Panc1 (cell line): ENCODE measurements around the gene CDKAL1. TPM values are rescaled to one million over a fixed set of nuclear protein-coding genes. Genes with fewer than 3 reads are reported as not detected.

Experiments used
- ATAC-seq: fragments of 200-7000 bp; cut with Tn5 transposase; 2 replicates; pipeline ENCODE4 v1.9.1; 2020; ENCODE audit warnings: mild to moderate bottlenecking, moderate library complexity
- BruUV-seq: library from RNA; stranded (reverse); fragments of 400-500 nt; replicated peaks from 2 replicates; lab custom pipeline; 2021; lab: Mats Ljungman, UMichigan
- CTCF ChIA-PET: fragments of 300-600 bp; sonication (Branson Sonifier 250); formaldehyde crosslinking; loops from one replicate; lab custom pipeline; 2022; ENCODE audit warnings: antibody characterized with exemption; lab: Charles Lee
- POLR2A ChIA-PET: fragments of 300-600 bp; sonication (Branson Sonifier 250); formaldehyde crosslinking; loops from one replicate; lab custom pipeline; 2022; ENCODE audit warnings: antibody characterized with exemption; lab: Charles Lee
- DNase-seq: peaks from one replicate; pipeline ENCODE4 v3.0.0-alpha.2; 2010; ENCODE audit warnings: low read depth, low spot score
- H3K27ac ChIP-seq: 2 replicates; pipeline ENCODE4 v1.5.1; 2011; ENCODE audit warnings: mild to moderate bottlenecking, low read length, inconsistent platforms
- H3K27me3 ChIP-seq: fragments of 200-500 bp; sonication (Bioruptor generic); 2 replicates; pipeline ENCODE4 v1.6.0; 2014; ENCODE audit warnings: low read length, inconsistent platforms; ENCODE audit not compliant: control insufficient read depth, insufficient read depth
- H3K36me3 ChIP-seq: fragments of 200-500 bp; sonication (Bioruptor generic); 2 replicates; pipeline ENCODE4 v1.5.1; 2014; ENCODE audit warnings: inconsistent platforms, mild to moderate bottlenecking, low read length, moderate library complexity; ENCODE audit not compliant: control insufficient read depth, insufficient read depth
- H3K4me1 ChIP-seq: 2 replicates; pipeline ENCODE4 v1.5.1; 2011; ENCODE audit warnings: inconsistent platforms, mild to moderate bottlenecking, low read length, moderate library complexity; ENCODE audit not compliant: control insufficient read depth, insufficient read depth
- H3K4me3 ChIP-seq, 2 experiments: 2 replicates each; pipeline ENCODE4 v1.5.1; 2011 to 2012; ENCODE audit warnings: low read depth in 2 of 2, low read length in 2 of 2, mild to moderate bottlenecking in 2 of 2, inconsistent platforms in 1 of 2, moderate library complexity in 1 of 2
- H3K9me3 ChIP-seq: fragments of 200-500 bp; sonication (Bioruptor generic); 2 replicates; pipeline ENCODE4 v1.5.1; 2014; ENCODE audit warnings: low read depth, mild to moderate bottlenecking, inconsistent platforms, low read length, moderate library complexity; ENCODE audit not compliant: control insufficient read depth, insufficient read depth
- POLR2AphosphoS5 ChIP-seq: IDR thresholded peaks from 2 replicates; pipeline ENCODE4 v1.6.1; 2012; ENCODE audit warnings: mild to moderate bottlenecking, low read depth, low read length, moderate library complexity
- SIN3A ChIP-seq: IDR thresholded peaks from 2 replicates; pipeline ENCODE4 v1.6.1; 2012; ENCODE audit warnings: low read depth, mild to moderate bottlenecking, low read length, moderate library complexity, borderline replicate concordance; ENCODE audit not compliant: insufficient read depth
- TCF7L2 ChIP-seq: IDR thresholded peaks from 2 replicates; pipeline ENCODE4 v1.6.1; 2011; ENCODE audit warnings: mild to moderate bottlenecking, low read depth, low read length, inconsistent platforms
- in situ Hi-C: cut with HindIII; loops from 2 replicates; pipeline ENCODE4 v1.10.0; 2016; ENCODE audit warnings: low sequenced_read_pairs, low pct_unique_long_range_greater_than_20kb
- intact Hi-C: fragments of 100-400 bp; cut with micrococcal nuclease; formaldehyde crosslinking; loops from one replicate; pipeline ENCODE4 v1.10.0; 2022; ENCODE audit not compliant: unreplicated experiment
- total RNA-seq: library from RNA; stranded (reverse); gene quantifications from one replicate; pipeline ENCODE4 v1.2.1, GENCODE V29; 2021; ENCODE audit not compliant: unreplicated experiment
- TF ChIP-seq, protein P1 (sequence below), 2 experiments: IDR thresholded peaks; 2 replicates each; pipeline ENCODE4 v1.6.1; 2011 to 2012; ENCODE audit warnings: low read depth in 2 of 2, control low read depth in 1 of 2, low read length in 1 of 2, mild to moderate bottlenecking in 1 of 2, moderate library complexity in 1 of 2; ENCODE audit not compliant: insufficient read depth in 1 of 2
- TF ChIP-seq, protein P2 (sequence below): fragments of 450-650 bp; IDR thresholded peaks from 2 replicates; pipeline ENCODE4 v1.5.1; 2017; ENCODE audit warnings: mild to moderate bottlenecking

The CDKAL1 gene
- total RNA-seq, 1 experiment from 2014 or later = 14.5 TPM

DNA sequence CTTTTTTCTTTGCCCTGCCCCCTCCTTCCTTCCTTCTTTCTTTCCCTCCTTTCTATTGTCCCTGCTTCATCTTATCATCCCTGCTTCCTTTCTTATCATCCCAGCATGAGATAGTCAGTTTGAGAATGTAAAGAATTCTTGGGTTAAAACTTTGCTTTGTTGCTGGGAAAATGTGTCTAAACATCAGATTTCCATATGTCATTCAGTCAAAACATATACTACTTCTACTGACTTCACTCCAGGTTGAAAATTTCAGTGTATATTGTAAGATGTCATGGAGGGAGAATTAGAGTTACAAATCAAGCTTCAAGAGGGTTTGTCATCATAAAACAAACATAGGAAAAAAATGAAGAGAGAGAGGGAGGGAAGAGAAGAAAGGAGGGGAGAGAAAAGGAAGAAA lies 700.9 kb downstream of the CDKAL1 start:
- no TSS peak for BruUV-seq
- H3K4me3 ChIP-seq = no peak overlapping the region
- DNase-seq (no peak), ATAC-seq (no peak)
- no peaks in the 10 kb centered on the region for H3K9me3 ChIP-seq
- no peak for TF ChIP-seq TCF7L2
- TF ChIP-seq, protein P1, sequence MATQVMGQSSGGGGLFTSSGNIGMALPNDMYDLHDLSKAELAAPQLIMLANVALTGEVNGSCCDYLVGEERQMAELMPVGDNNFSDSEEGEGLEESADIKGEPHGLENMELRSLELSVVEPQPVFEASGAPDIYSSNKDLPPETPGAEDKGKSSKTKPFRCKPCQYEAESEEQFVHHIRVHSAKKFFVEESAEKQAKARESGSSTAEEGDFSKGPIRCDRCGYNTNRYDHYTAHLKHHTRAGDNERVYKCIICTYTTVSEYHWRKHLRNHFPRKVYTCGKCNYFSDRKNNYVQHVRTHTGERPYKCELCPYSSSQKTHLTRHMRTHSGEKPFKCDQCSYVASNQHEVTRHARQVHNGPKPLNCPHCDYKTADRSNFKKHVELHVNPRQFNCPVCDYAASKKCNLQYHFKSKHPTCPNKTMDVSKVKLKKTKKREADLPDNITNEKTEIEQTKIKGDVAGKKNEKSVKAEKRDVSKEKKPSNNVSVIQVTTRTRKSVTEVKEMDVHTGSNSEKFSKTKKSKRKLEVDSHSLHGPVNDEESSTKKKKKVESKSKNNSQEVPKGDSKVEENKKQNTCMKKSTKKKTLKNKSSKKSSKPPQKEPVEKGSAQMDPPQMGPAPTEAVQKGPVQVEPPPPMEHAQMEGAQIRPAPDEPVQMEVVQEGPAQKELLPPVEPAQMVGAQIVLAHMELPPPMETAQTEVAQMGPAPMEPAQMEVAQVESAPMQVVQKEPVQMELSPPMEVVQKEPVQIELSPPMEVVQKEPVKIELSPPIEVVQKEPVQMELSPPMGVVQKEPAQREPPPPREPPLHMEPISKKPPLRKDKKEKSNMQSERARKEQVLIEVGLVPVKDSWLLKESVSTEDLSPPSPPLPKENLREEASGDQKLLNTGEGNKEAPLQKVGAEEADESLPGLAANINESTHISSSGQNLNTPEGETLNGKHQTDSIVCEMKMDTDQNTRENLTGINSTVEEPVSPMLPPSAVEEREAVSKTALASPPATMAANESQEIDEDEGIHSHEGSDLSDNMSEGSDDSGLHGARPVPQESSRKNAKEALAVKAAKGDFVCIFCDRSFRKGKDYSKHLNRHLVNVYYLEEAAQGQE (IDR thresholded peaks at IDR 0.05; ENCODE audit: insufficient read depth in 1 of 2, low read depth in 2 of 2, low read length in 1 of 2) = no peak
- in situ Hi-C loops (no loop called here), intact Hi-C loops (no loop called here)
- H3K4me1 ChIP-seq = no peaks in the 10 kb centered on the region
- no peaks in the 10 kb centered on the region for H3K27me3 ChIP-seq
- ChIA-PET CTCF (no interaction called here), POLR2A (no interaction called here)
- no peaks in the 10 kb centered on the region for H3K36me3 ChIP-seq
- no peak overlapping the region for H3K27ac ChIP-seq

DNA sequence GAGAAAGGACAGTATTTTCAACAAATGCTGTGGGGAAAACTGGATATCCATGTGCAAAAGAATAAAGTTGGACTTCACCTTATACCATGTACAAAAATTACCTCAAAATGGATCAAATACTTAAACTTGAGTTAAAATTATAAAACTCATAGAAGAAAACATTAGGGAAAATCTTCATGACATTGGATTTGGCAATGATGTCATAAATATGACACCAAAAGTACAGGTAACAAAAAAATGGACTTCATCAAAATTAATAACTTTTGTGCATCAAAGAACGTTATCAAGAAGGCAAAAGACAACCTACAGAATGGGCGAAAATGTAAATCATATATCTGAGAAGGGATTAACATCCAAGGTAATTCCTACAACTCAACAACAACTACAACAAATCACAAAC lies 704.0 kb downstream of the CDKAL1 start:
- DNase-seq = no peak

More for the DNA sequence above, 704.0 kb downstream of the CDKAL1 start:
- no peaks in the 10 kb centered on the region for H3K4me1 ChIP-seq
- ChIA-PET POLR2A (no interaction called here), CTCF (no interaction called here)
- BruUV-seq = no TSS peak
- in situ Hi-C loops (no loop called here), intact Hi-C loops (no loop called here)
- TF ChIP-seq, protein P2, sequence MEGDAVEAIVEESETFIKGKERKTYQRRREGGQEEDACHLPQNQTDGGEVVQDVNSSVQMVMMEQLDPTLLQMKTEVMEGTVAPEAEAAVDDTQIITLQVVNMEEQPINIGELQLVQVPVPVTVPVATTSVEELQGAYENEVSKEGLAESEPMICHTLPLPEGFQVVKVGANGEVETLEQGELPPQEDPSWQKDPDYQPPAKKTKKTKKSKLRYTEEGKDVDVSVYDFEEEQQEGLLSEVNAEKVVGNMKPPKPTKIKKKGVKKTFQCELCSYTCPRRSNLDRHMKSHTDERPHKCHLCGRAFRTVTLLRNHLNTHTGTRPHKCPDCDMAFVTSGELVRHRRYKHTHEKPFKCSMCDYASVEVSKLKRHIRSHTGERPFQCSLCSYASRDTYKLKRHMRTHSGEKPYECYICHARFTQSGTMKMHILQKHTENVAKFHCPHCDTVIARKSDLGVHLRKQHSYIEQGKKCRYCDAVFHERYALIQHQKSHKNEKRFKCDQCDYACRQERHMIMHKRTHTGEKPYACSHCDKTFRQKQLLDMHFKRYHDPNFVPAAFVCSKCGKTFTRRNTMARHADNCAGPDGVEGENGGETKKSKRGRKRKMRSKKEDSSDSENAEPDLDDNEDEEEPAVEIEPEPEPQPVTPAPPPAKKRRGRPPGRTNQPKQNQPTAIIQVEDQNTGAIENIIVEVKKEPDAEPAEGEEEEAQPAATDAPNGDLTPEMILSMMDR = no peak
- TF ChIP-seq SIN3A (no peak), TCF7L2 (no peak), POLR2AphosphoS5 (no peak)
- TF ChIP-seq, protein P1 (IDR thresholded peaks at IDR 0.05; ENCODE audit: insufficient read depth in 1 of 2, low read depth in 2 of 2, low read length in 1 of 2) = no peak
- ATAC-seq = no peak
- H3K27ac ChIP-seq = no peak overlapping the region
- H3K27me3 ChIP-seq = no peaks in the 10 kb centered on the region
- H3K36me3 ChIP-seq = no peaks in the 10 kb centered on the region
- H3K9me3 ChIP-seq = no peaks in the 10 kb centered on the region
- no peak overlapping the region for H3K4me3 ChIP-seq
